Peyer's patch (tissue), 4 donors: ENCODE results near the gene ARSK. TPM values are rescaled to one million over a fixed set of nuclear protein-coding genes. Genes with fewer than 3 reads are reported as not detected.
A peak's percentile ranks its signal among the peaks of the same experiment; 100 is the strongest.
"Not testable (repeated sequence)": the region's sequence is repeated elsewhere in the genome, so short reads cannot be mapped to it uniquely, and the experiment has no call there.

ENCODE experiments used
- DNase-seq, 3 donors: peaks; one replicate each; pipeline ENCODE4 v3.0.0-alpha.2; 2017 to 2019
- H3K27ac ChIP-seq, 4 donors: fragments of 200-600 bp; sonication (generic); one replicate each; pipeline ENCODE4 v1.5.1; 2016 to 2019
- H3K27me3 ChIP-seq, 2 donors: fragments of 200-600 bp; sonication (generic); one replicate each; pipeline ENCODE4 v1.5.1; 2019
- H3K36me3 ChIP-seq, 3 donors: fragments of 200-600 bp; sonication (generic); one replicate each; pipeline ENCODE4 v1.5.1; 2016 to 2019
- H3K4me1 ChIP-seq, 4 donors: fragments of 200-600 bp; sonication (generic); one replicate each; pipeline ENCODE4 v1.5.1; 2016 to 2019
- H3K4me3 ChIP-seq, 4 donors: fragments of 200-600 bp; sonication (generic); 1 replicate in 3 of 4; 2 replicates in 1 of 4; pipeline ENCODE4 v1.5.1; 2016 to 2019; ENCODE audit warnings: mild to moderate bottlenecking in 1 of 4
- H3K9me3 ChIP-seq, 4 donors: fragments of 200-600 bp; sonication (generic); one replicate each; pipeline ENCODE4 v1.5.1; 2016 to 2019; ENCODE audit warnings: mild to moderate bottlenecking in 1 of 4
- CTCF ChIP-seq, 6 experiments: fragments of 450-650 bp in 4 of 6; fragments of 200-600 bp in 2 of 6; sonication (generic) in 1 of 6; IDR thresholded peaks; one replicate each; pipeline ENCODE4 v1.5.1; 2017 to 2019; ENCODE audit warnings: antibody characterized with exemption in 6 of 6, mild to moderate bottlenecking in 3 of 6, moderate library complexity in 1 of 6
- POLR2A ChIP-seq, 2 donors: fragments of 450-650 bp; IDR thresholded peaks; one replicate each; pipeline ENCODE4 v1.5.1; 2017; ENCODE audit warnings: antibody characterized with exemption in 2 of 2, mild to moderate bottlenecking in 2 of 2, moderate library complexity in 2 of 2
- total RNA-seq, 4 donors: library from RNA; depleted of rRNA; stranded (reverse); fragments of >200 nt; gene quantifications; one replicate each; pipeline ENCODE4 v1.1.0, GENCODE V29; 2016

The ARSK gene
- total RNA-seq, 4 donors from 2014 or later: 0.76 to 6.6 (median 2.1) TPM

- DNase-seq: no peak
These were observed 83.7 kb downstream of the ARSK start for GRCh38 chr5:95638632-95639031.

GRCh38 chr5:95641741-95642220 is 86.9 kb downstream of the ARSK start:
- H3K27me3 ChIP-seq: no peaks in the 10 kb centered on the region
- H3K36me3 ChIP-seq: no peaks in the 10 kb centered on the region
- H3K4me3 ChIP-seq: no peak overlapping the region
- no peaks in the 10 kb centered on the region for H3K9me3 ChIP-seq
- DNase-seq: no peak
- TF ChIP-seq POLR2A (IDR thresholded peaks at IDR 0.05) (no peak), CTCF (IDR thresholded peaks at IDR 0.05) (no peak)
- no peaks in the 10 kb centered on the region for H3K4me1 ChIP-seq
- peak overlapping the region in 2 of 4 donors; percentile 33 to 50 for H3K27ac ChIP-seq

More at GRCh38 chr5:95638632-95639031, 83.7 kb downstream of the ARSK start:
- Histone ChIP-seq H3K4me1 (no peaks in the 10 kb centered on the region), H3K4me3 (no peak overlapping the region), H3K27me3 (no peaks in the 10 kb centered on the region), H3K9me3 (no peaks in the 10 kb centered on the region), H3K36me3 (no peaks in the 10 kb centered on the region), H3K27ac (no peak overlapping the region)
- TF ChIP-seq CTCF (IDR thresholded peaks at IDR 0.05) (no peak), POLR2A (IDR thresholded peaks at IDR 0.05) (no peak)

GRCh38 chr5:95643152-95643551 is 88.3 kb downstream of the ARSK start:
- H3K9me3 ChIP-seq: no peaks in the 10 kb centered on the region
- DNase-seq: no peak
- H3K27me3 ChIP-seq: no peaks in the 10 kb centered on the region
- H3K36me3 ChIP-seq: no peaks in the 10 kb centered on the region
- peaks cover 0 to 9% (median 3%) of the 10 kb centered on the region in 4 donors for H3K4me1 ChIP-seq
- no peak overlapping the region for H3K4me3 ChIP-seq
- TF ChIP-seq POLR2A (IDR thresholded peaks at IDR 0.05) (no peak), CTCF (IDR thresholded peaks at IDR 0.05) (no peak)
- H3K27ac ChIP-seq: no peak overlapping the region

- no peaks in the 10 kb centered on the region for H3K36me3 ChIP-seq
- H3K27ac ChIP-seq: peak overlapping the region in 3 of 4 donors; percentile 12 to 98 (median 38)
- H3K4me1 ChIP-seq: peaks cover 0 to 9% (median 3%) of the 10 kb centered on the region in 4 donors
- TF ChIP-seq POLR2A (IDR thresholded peaks at IDR 0.05) (no peak), CTCF (IDR thresholded peaks at IDR 0.05) (peak; percentile 61 to 86 (median 76))
- no peak overlapping the region for H3K4me3 ChIP-seq
- peak in 2 of 3 donors; percentile 46 to 83 for DNase-seq
- H3K9me3 ChIP-seq: no peaks in the 10 kb centered on the region
- H3K27me3 ChIP-seq: no peaks in the 10 kb centered on the region
These were observed 89.6 kb downstream of the ARSK start for GRCh38 chr5:95644351-95645042.

GRCh38 chr5:95646226-95646568 is 91.3 kb downstream of the ARSK start:
- H3K9me3 ChIP-seq, H3K27me3 ChIP-seq, H3K4me1 ChIP-seq, H3K36me3 ChIP-seq, DNase-seq: not testable (repeated sequence)
- peak overlapping the region; percentile 39 to 53 (median 50) for H3K4me3 ChIP-seq
- H3K27ac ChIP-seq: peak overlapping the region; percentile 85 to 98 (median 92)

GRCh38 chr5:95646569-95647431 is 91.9 kb downstream of the ARSK start, which contains the start of gene RFESD:
TSS of gene RFESD (plus strand) at chr5:95646777. CDS start at chr5:95652272, 5,495 bp downstream.
- H3K4me1 ChIP-seq: peaks cover 0 to 9% (median 3%) of the 10 kb centered on the region in 4 donors
- DNase-seq: peak; percentile 99 to 100 (median 100)
- peak within 1 kb of the TSS; percentile 85 to 98 (median 92) for H3K27ac ChIP-seq
- H3K36me3 ChIP-seq: no peaks in the 10 kb centered on the region
- TF ChIP-seq CTCF (IDR thresholded peaks at IDR 0.05): peak in 4 of 6 experiments; percentile 18 to 40 (median 25)
- peak; percentile 87 to 92 for TF ChIP-seq POLR2A (IDR thresholded peaks at IDR 0.05)
- H3K4me3 ChIP-seq: peak within 1 kb of the TSS; percentile 39 to 53 (median 50)
- no peaks in the 10 kb centered on the region for H3K27me3 ChIP-seq
- no peaks in the 10 kb centered on the region for H3K9me3 ChIP-seq
